ENCODE results near the gene FES.

Gene FES

GRCh38 chr15:90883526-90883975 is 753 bp upstream of the FES start:
- no peak overlapping the region for H3K4me3 ChIP-seq (ENCODE audit: low read depth, low read length)
- no peak for DNase-seq
- no peak overlapping the region for H3K27ac ChIP-seq
- TF ChIP-seq CTCF (IDR thresholded peaks at IDR 0.05; ENCODE audit: low read depth, low read length) = no peak
- H3K27me3 ChIP-seq (ENCODE audit: insufficient read depth, low read depth, severe bottlenecking) = no peaks in the 10 kb centered on the region
- no peaks in the 10 kb centered on the region for H3K9me3 ChIP-seq (ENCODE audit: severe bottlenecking)
- H3K36me3 ChIP-seq = no peaks in the 10 kb centered on the region

GRCh38 chr15:90884719-90885431 is 571 bp downstream of the FES start:
- Histone ChIP-seq H3K9me3 (ENCODE audit: severe bottlenecking) (no peaks in the 10 kb centered on the region), H3K36me3 (no peaks in the 10 kb centered on the region), H3K4me3 (ENCODE audit: low read depth, low read length) (no peak overlapping the region), H3K27me3 (ENCODE audit: insufficient read depth, low read depth, severe bottlenecking) (no peaks in the 10 kb centered on the region), H3K27ac (no peak overlapping the region)
- TF ChIP-seq CTCF (IDR thresholded peaks at IDR 0.05; ENCODE audit: low read depth, low read length) = no peak
- no peak for DNase-seq

GRCh38 chr15:90885432-90886290 is 1.4 kb downstream of the FES start:
- Histone ChIP-seq H3K27ac (peak overlapping the region; percentile 22), H3K36me3 (no peaks in the 10 kb centered on the region), H3K27me3 (ENCODE audit: insufficient read depth, low read depth, severe bottlenecking) (no peaks in the 10 kb centered on the region), H3K4me3 (ENCODE audit: low read depth, low read length) (no peak overlapping the region), H3K9me3 (ENCODE audit: severe bottlenecking) (no peaks in the 10 kb centered on the region)
- DNase-seq = peak; percentile 83
- TF ChIP-seq CTCF (IDR thresholded peaks at IDR 0.05; ENCODE audit: low read depth, low read length) = peak; percentile 92

- DNase-seq = no peak
- H3K9me3 ChIP-seq (ENCODE audit: severe bottlenecking) = no peaks in the 10 kb centered on the region
- no peaks in the 10 kb centered on the region for H3K27me3 ChIP-seq (ENCODE audit: insufficient read depth, low read depth, severe bottlenecking)
- no peak overlapping the region for H3K4me3 ChIP-seq (ENCODE audit: low read depth, low read length)
- H3K36me3 ChIP-seq = no peaks in the 10 kb centered on the region
- TF ChIP-seq CTCF (IDR thresholded peaks at IDR 0.05; ENCODE audit: low read depth, low read length) = no peak
- H3K27ac ChIP-seq = no peak overlapping the region
These were observed 1.9 kb downstream of the FES start for GRCh38 chr15:90886291-90886614.

GRCh38 chr15:90887037-90887481 is 2.8 kb downstream of the FES start:
- DNase-seq = no peak
- Histone ChIP-seq H3K4me3 (ENCODE audit: low read depth, low read length) (no peak overlapping the region), H3K9me3 (ENCODE audit: severe bottlenecking) (no peaks in the 10 kb centered on the region), H3K36me3 (no peaks in the 10 kb centered on the region), H3K27ac (no peak overlapping the region), H3K27me3 (ENCODE audit: insufficient read depth, low read depth, severe bottlenecking) (no peaks in the 10 kb centered on the region)
- TF ChIP-seq CTCF (IDR thresholded peaks at IDR 0.05; ENCODE audit: low read depth, low read length) = no peak
